Neural cell (in vitro differentiated cells): Measurements from ENCODE around the gene EN2.

Source experiments
- EZH2 ChIP-seq: fragments of 200-600, 300-800 bp; shearing (Covaris generic), sonication (generic); IDR thresholded peaks from 2 replicates; pipeline ENCODE4 v1.6.1; 2014; ENCODE audit warnings: antibody characterized with exemption, low read length, borderline replicate concordance, mild to moderate bottlenecking; ENCODE audit not compliant: insufficient read depth, poor library complexity, severe bottlenecking
- POLR2AphosphoS5 ChIP-seq: IDR thresholded peaks from 2 replicates; pipeline ENCODE4 v1.6.1; 2012
- RAD21 ChIP-seq: fragments of 450-650 bp; conservative IDR thresholded peaks from 2 replicates; pipeline ENCODE4 v1.6.1; 2014; ENCODE audit warnings: antibody characterized with exemption, mild to moderate bottlenecking, moderate library complexity
- TF ChIP-seq, protein P1 (sequence below): fragments of 450-650 bp; IDR thresholded peaks from 2 replicates; pipeline ENCODE4 v1.5.1; 2014; ENCODE audit warnings: antibody characterized with exemption, mild to moderate bottlenecking, moderate library complexity; ENCODE audit not compliant: poor library complexity, severe bottlenecking
- TF ChIP-seq, protein P2 (sequence below): IDR thresholded peaks from 2 replicates; pipeline ENCODE4 v1.6.1; 2012; ENCODE audit warnings: borderline replicate concordance

- TF ChIP-seq, protein P1, sequence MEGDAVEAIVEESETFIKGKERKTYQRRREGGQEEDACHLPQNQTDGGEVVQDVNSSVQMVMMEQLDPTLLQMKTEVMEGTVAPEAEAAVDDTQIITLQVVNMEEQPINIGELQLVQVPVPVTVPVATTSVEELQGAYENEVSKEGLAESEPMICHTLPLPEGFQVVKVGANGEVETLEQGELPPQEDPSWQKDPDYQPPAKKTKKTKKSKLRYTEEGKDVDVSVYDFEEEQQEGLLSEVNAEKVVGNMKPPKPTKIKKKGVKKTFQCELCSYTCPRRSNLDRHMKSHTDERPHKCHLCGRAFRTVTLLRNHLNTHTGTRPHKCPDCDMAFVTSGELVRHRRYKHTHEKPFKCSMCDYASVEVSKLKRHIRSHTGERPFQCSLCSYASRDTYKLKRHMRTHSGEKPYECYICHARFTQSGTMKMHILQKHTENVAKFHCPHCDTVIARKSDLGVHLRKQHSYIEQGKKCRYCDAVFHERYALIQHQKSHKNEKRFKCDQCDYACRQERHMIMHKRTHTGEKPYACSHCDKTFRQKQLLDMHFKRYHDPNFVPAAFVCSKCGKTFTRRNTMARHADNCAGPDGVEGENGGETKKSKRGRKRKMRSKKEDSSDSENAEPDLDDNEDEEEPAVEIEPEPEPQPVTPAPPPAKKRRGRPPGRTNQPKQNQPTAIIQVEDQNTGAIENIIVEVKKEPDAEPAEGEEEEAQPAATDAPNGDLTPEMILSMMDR, result no peak
- TF ChIP-seq, protein P2, sequence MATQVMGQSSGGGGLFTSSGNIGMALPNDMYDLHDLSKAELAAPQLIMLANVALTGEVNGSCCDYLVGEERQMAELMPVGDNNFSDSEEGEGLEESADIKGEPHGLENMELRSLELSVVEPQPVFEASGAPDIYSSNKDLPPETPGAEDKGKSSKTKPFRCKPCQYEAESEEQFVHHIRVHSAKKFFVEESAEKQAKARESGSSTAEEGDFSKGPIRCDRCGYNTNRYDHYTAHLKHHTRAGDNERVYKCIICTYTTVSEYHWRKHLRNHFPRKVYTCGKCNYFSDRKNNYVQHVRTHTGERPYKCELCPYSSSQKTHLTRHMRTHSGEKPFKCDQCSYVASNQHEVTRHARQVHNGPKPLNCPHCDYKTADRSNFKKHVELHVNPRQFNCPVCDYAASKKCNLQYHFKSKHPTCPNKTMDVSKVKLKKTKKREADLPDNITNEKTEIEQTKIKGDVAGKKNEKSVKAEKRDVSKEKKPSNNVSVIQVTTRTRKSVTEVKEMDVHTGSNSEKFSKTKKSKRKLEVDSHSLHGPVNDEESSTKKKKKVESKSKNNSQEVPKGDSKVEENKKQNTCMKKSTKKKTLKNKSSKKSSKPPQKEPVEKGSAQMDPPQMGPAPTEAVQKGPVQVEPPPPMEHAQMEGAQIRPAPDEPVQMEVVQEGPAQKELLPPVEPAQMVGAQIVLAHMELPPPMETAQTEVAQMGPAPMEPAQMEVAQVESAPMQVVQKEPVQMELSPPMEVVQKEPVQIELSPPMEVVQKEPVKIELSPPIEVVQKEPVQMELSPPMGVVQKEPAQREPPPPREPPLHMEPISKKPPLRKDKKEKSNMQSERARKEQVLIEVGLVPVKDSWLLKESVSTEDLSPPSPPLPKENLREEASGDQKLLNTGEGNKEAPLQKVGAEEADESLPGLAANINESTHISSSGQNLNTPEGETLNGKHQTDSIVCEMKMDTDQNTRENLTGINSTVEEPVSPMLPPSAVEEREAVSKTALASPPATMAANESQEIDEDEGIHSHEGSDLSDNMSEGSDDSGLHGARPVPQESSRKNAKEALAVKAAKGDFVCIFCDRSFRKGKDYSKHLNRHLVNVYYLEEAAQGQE, result no peak
- TF ChIP-seq EZH2 (no peak), RAD21 (no peak), POLR2AphosphoS5 (no peak)
Observed at GRCh38 chr7:155439311-155440017, 18.5 kb upstream of the EN2 start.
